HG03095 (cell line): ENCODE results near the gene HOXB3.

Experiments
- ATAC-seq: cut with Tn5 transposase; IDR thresholded peaks from one replicate; pipeline ENCODE4 v1.9.1; 2021; ENCODE audit warnings: moderate library complexity; ENCODE audit not compliant: unreplicated experiment

HOXB3 gene

GRCh38 chr17:48626245-48627117, 36.4 kb upstream of the HOXB3 start, which contains the start of gene HOXB9:
HOXB9 (minus strand) TSS chr17:48626358; CDS start chr17:48626269, 89 bp downstream.
- no peak for ATAC-seq

GRCh38 chr17:48625495-48626244, 35.6 kb upstream of the HOXB3 start:
- ATAC-seq: no peak

- ATAC-seq: no peak
These were observed 34.8 kb upstream of the HOXB3 start for GRCh38 chr17:48624544-48625494.

GRCh38 chr17:48624118-48624517, 34.1 kb upstream of the HOXB3 start:
- ATAC-seq: no peak

GRCh38 chr17:48623583-48623982, 33.5 kb upstream of the HOXB3 start:
- ATAC-seq: no peak

GRCh38 chr17:48622857-48623256, 32.8 kb upstream of the HOXB3 start:
- ATAC-seq: no peak

- ATAC-seq: no peak
These were observed 31.7 kb upstream of the HOXB3 start for GRCh38 chr17:48621410-48622392.

GRCh38 chr17:48620461-48621139, 30.6 kb upstream of the HOXB3 start:
- no peak for ATAC-seq

- ATAC-seq: no peak
These were observed 29.9 kb upstream of the HOXB3 start for GRCh38 chr17:48619826-48620449.

GRCh38 chr17:48618256-48618896, 28.3 kb upstream of the HOXB3 start:
- no peak for ATAC-seq

- no peak for ATAC-seq
These were observed 27.6 kb upstream of the HOXB3 start for GRCh38 chr17:48617471-48618255.

GRCh38 chr17:48616717-48617470, 26.9 kb upstream of the HOXB3 start:
- ATAC-seq: no peak

- no peak for ATAC-seq
These were observed 26.1 kb upstream of the HOXB3 start for GRCh38 chr17:48615963-48616716.

- no peak for ATAC-seq
These were observed 25.3 kb upstream of the HOXB3 start, which contains the start of gene HOXB8 for GRCh38 chr17:48615047-48615962. HOXB8 (minus strand) TSS chr17:48615292; CDS start chr17:48614704, 588 bp downstream.
